Measurements from ENCODE around the gene DOCK1.

DOCK1 gene

GRCh38 chr10:127497685-127498084 lies 592.5 kb downstream of the DOCK1 start:
- H3K27ac ChIP-seq (ENCODE audit: low read length) = no peak overlapping the region
- H3K9ac ChIP-seq (ENCODE audit: low read depth, low read length) = no peak overlapping the region
- no peaks in the 10 kb centered on the region for H3K36me3 ChIP-seq (ENCODE audit: insufficient read depth, low read length)
- no peak overlapping the region for H2AFZ ChIP-seq (ENCODE audit: low read depth, low read length)
- DNase-seq (no peak), ATAC-seq (ENCODE audit: insufficient read depth, low read depth) (no peak)
- H3K9me3 ChIP-seq (ENCODE audit: insufficient read depth, low read length, severe bottlenecking) = no peaks in the 10 kb centered on the region
- no peak for TF ChIP-seq CTCF (IDR thresholded peaks at IDR 0.05; ENCODE audit: borderline replicate concordance, extremely low read depth, low read length, poor library complexity, severe bottlenecking)
- no peak for TF ChIP-seq EZH2 (IDR thresholded peaks at IDR 0.05; ENCODE audit: borderline replicate concordance, low read depth, low read length, severe bottlenecking)
- no peaks in the 10 kb centered on the region for H4K20me1 ChIP-seq (ENCODE audit: insufficient read depth, low read length)
- no peaks in the 10 kb centered on the region for H3K4me1 ChIP-seq (ENCODE audit: insufficient read depth, low read length)
- H3K4me2 ChIP-seq (ENCODE audit: insufficient read depth, low read length) = no peak overlapping the region
- H3K79me2 ChIP-seq (ENCODE audit: insufficient read depth, low read length) = no peaks in the 10 kb centered on the region
- H3K4me3 ChIP-seq (ENCODE audit: low read depth in 1 of 2, low read length in 2 of 2) = no peak overlapping the region
- H3K27me3 ChIP-seq (ENCODE audit: insufficient read depth, low read length, poor library complexity) = peaks cover 7% of the 10 kb centered on the region

GRCh38 chr10:127498087-127498486 lies 592.9 kb downstream of the DOCK1 start:
- Histone ChIP-seq H3K4me1 (ENCODE audit: insufficient read depth, low read length) (no peaks in the 10 kb centered on the region), H3K27me3 (ENCODE audit: insufficient read depth, low read length, poor library complexity) (peaks cover 7% of the 10 kb centered on the region), H3K9ac (ENCODE audit: low read depth, low read length) (no peak overlapping the region), H3K79me2 (ENCODE audit: insufficient read depth, low read length) (no peaks in the 10 kb centered on the region), H3K9me3 (ENCODE audit: insufficient read depth, low read length, severe bottlenecking) (no peaks in the 10 kb centered on the region), H3K4me2 (ENCODE audit: insufficient read depth, low read length) (no peak overlapping the region), H4K20me1 (ENCODE audit: insufficient read depth, low read length) (no peaks in the 10 kb centered on the region), H3K36me3 (ENCODE audit: insufficient read depth, low read length) (no peaks in the 10 kb centered on the region), H3K27ac (ENCODE audit: low read length) (no peak overlapping the region), H3K4me3 (ENCODE audit: low read depth in 1 of 2, low read length in 2 of 2) (no peak overlapping the region), H2AFZ (ENCODE audit: low read depth, low read length) (no peak overlapping the region)
- no peak for TF ChIP-seq EZH2 (IDR thresholded peaks at IDR 0.05; ENCODE audit: borderline replicate concordance, low read depth, low read length, severe bottlenecking)
- no peak for TF ChIP-seq CTCF (IDR thresholded peaks at IDR 0.05; ENCODE audit: borderline replicate concordance, extremely low read depth, low read length, poor library complexity, severe bottlenecking)
- ATAC-seq (ENCODE audit: insufficient read depth, low read depth) (no peak), DNase-seq (no peak)

- H3K4me3 ChIP-seq (ENCODE audit: low read depth in 1 of 2, low read length in 2 of 2) = no peak overlapping the region
- no peak overlapping the region for H3K9ac ChIP-seq (ENCODE audit: low read depth, low read length)
- H3K79me2 ChIP-seq (ENCODE audit: insufficient read depth, low read length) = no peaks in the 10 kb centered on the region
- no peak overlapping the region for H3K4me2 ChIP-seq (ENCODE audit: insufficient read depth, low read length)
- ATAC-seq (ENCODE audit: insufficient read depth, low read depth) (no peak), DNase-seq (no peak)
- no peaks in the 10 kb centered on the region for H3K4me1 ChIP-seq (ENCODE audit: insufficient read depth, low read length)
- no peak overlapping the region for H3K27ac ChIP-seq (ENCODE audit: low read length)
- H4K20me1 ChIP-seq (ENCODE audit: insufficient read depth, low read length) = no peaks in the 10 kb centered on the region
- H3K36me3 ChIP-seq (ENCODE audit: insufficient read depth, low read length) = no peaks in the 10 kb centered on the region
- TF ChIP-seq EZH2 (IDR thresholded peaks at IDR 0.05; ENCODE audit: borderline replicate concordance, low read depth, low read length, severe bottlenecking) (no peak), CTCF (IDR thresholded peaks at IDR 0.05; ENCODE audit: borderline replicate concordance, extremely low read depth, low read length, poor library complexity, severe bottlenecking) (no peak)
- H2AFZ ChIP-seq (ENCODE audit: low read depth, low read length) = no peak overlapping the region
- peaks cover 7% of the 10 kb centered on the region for H3K27me3 ChIP-seq (ENCODE audit: insufficient read depth, low read length, poor library complexity)
- no peaks in the 10 kb centered on the region for H3K9me3 ChIP-seq (ENCODE audit: insufficient read depth, low read length, severe bottlenecking)
These were observed 594.9 kb downstream of the DOCK1 start for GRCh38 chr10:127500127-127500526.

Data from DND-41 (cell line).